ENCODE measurements around the gene ZNF649. TPM values are rescaled to one million over a fixed set of nuclear protein-coding genes. Genes with fewer than 3 reads are reported as not detected.
"Not testable (repeated sequence)": the region's sequence is repeated elsewhere in the genome, so short reads cannot be mapped to it uniquely, and the experiment has no call there.

Gene ZNF649
- total RNA-seq, 1 experiment from 2014 or later, result 3.5 TPM

GRCh38 chr19:51907981-51908380 is 3.2 kb upstream of the ZNF649 start:
- not testable (repeated sequence) for H3K27me3 ChIP-seq (replicated peaks); DNase-seq (ENCODE audit: low read depth in 1 of 2, low spot score in 2 of 2); H3K4me3 ChIP-seq

GRCh38 chr19:51906108-51906507 is 1.3 kb upstream of the ZNF649 start:
- H3K27me3 ChIP-seq (replicated peaks); H3K9me3 ChIP-seq (replicated peaks); DNase-seq (ENCODE audit: low read depth in 1 of 2, low spot score in 2 of 2); H3K4me3 ChIP-seq; H3K4me1 ChIP-seq (replicated peaks); H3K36me3 ChIP-seq; H3K27ac ChIP-seq: not testable (repeated sequence)

More at GRCh38 chr19:51907981-51908380, 3.2 kb upstream of the ZNF649 start:
- not testable (repeated sequence) for H3K4me1 ChIP-seq (replicated peaks); H3K27ac ChIP-seq; H3K36me3 ChIP-seq; H3K9me3 ChIP-seq (replicated peaks)

DNA sequence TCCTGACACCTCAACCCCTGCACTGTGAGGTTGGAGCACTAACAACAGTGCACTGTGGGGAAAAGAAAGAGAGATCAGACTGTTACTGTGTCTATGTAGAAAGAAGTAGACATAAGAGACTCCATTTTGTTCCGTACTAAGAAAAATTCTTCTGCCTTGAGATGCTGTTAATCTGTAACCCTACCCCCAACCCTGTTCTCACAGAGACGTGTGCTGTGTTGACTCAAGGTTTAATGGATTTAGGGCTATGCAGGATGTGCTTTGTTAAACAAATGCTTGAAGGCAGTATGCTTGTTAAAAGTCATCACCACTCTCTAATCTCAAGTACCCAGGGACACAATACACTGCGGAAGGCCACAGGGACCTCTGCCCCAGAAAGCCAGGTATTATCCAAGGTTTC is 822 bp upstream of the ZNF649 start:
- not testable (repeated sequence) for H3K4me3 ChIP-seq; DNase-seq (ENCODE audit: low read depth in 1 of 2, low spot score in 2 of 2); H3K4me1 ChIP-seq (replicated peaks)

DNA sequence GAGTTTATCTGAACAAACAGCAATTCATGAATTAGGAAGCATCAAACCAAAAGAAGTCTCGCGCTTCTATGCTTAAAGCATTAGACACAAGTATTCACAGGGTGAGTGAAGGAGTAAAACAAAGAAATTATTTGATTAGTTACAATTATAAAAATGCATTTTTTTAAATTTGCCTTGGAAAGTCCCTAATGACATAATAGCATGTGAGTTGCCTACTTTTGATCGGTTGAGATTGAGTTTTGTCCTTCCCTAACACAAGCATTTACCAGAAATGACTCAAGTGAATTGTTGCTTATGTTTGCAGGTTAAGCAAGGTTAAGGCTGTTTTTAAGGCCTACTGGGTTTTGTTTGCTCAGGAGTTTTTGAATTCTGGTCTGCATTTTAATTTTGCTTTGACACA is 389 bp upstream of the ZNF649 start:
- Histone ChIP-seq H3K27me3 (replicated peaks) (no peaks in the 10 kb centered on the region), H3K4me1 (replicated peaks) (no peaks in the 10 kb centered on the region), H3K36me3 (peaks cover 6% of the 10 kb centered on the region), H3K9me3 (replicated peaks) (peaks cover 8% of the 10 kb centered on the region), H3K27ac (no peak overlapping the region), H3K4me3 (no peak overlapping the region)
- DNase-seq (ENCODE audit: low read depth in 1 of 2, low spot score in 2 of 2), result no peak

More for the DNA sequence above, 822 bp upstream of the ZNF649 start:
- H3K36me3 ChIP-seq; H3K27ac ChIP-seq; H3K27me3 ChIP-seq (replicated peaks); H3K9me3 ChIP-seq (replicated peaks): not testable (repeated sequence)

DNA sequence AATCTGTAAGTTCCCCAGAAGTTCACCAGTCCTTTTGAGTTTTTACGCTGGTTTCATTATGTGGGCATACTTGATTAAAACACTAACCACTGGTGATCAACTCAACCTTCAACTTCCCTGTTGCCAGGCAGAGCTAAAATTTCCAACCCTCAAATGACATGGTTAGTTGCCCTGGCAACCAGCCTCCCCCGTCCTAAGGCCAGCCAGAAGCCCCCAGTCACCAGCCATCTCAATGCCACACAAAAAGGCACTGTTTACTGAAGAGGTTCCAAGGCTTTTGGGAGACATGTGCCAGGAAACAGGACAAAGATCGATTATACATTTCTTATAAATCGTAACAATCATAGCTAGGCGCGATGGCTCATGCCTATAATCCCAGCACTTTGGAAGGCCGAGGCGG is 1.6 kb downstream of the ZNF649 start:
- Histone ChIP-seq H3K36me3 (peaks cover 24% of the 10 kb centered on the region), H3K4me1 (replicated peaks) (no peaks in the 10 kb centered on the region), H3K27ac (no peak overlapping the region), H3K27me3 (replicated peaks) (no peaks in the 10 kb centered on the region), H3K4me3 (no peak overlapping the region), H3K9me3 (replicated peaks) (peaks cover 19% of the 10 kb centered on the region)
- no peak for DNase-seq (ENCODE audit: low read depth in 1 of 2, low spot score in 2 of 2)

DNA sequence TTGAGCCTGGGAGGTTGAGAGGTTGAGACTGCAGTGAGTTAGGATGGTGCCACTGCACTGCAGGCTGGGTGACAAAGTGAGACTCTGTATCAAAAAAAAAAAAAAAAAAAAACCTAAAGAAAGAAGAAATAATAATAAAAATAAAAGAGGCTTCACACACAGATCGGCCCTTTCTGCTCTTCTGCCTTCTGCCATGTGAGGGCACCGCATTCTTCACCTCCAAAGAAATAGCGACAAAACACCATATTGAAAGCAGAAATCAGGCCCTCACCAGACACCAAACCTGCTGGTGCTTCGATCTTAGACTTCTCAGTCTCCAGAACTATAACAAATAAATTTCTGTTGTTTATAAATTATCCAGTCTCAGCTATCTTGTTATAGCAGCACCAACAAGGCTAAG is 3.0 kb downstream of the ZNF649 start:
- Histone ChIP-seq H3K4me3 (no peak overlapping the region), H3K27me3 (replicated peaks) (no peaks in the 10 kb centered on the region), H3K27ac (no peak overlapping the region), H3K4me1 (replicated peaks) (no peaks in the 10 kb centered on the region), H3K36me3 (peaks cover 33% of the 10 kb centered on the region), H3K9me3 (replicated peaks) (peaks cover 19% of the 10 kb centered on the region)
- no peak for DNase-seq (ENCODE audit: low read depth in 1 of 2, low spot score in 2 of 2)

- Histone ChIP-seq H3K36me3 (peaks cover 70% of the 10 kb centered on the region), H3K4me3 (no peak overlapping the region), H3K27ac (no peak overlapping the region)
These were observed 13.5 kb downstream of the ZNF649 start for GRCh38 chr19:51891193-51891747.

GRCh38 chr19:51889934-51890333 is 14.9 kb downstream of the ZNF649 start:
- H3K4me1 ChIP-seq (replicated peaks), result no peaks in the 10 kb centered on the region
- H3K27me3 ChIP-seq (replicated peaks), result no peaks in the 10 kb centered on the region
- H3K4me3 ChIP-seq, result no peak overlapping the region
- H3K27ac ChIP-seq, result no peak overlapping the region
- peaks cover 40% of the 10 kb centered on the region for H3K9me3 ChIP-seq (replicated peaks)
- no peak for DNase-seq (ENCODE audit: low read depth in 1 of 2, low spot score in 2 of 2)
- peaks cover 59% of the 10 kb centered on the region for H3K36me3 ChIP-seq

More at GRCh38 chr19:51891193-51891747, 13.5 kb downstream of the ZNF649 start:
- Histone ChIP-seq H3K9me3 (replicated peaks) (peaks cover 42% of the 10 kb centered on the region), H3K27me3 (replicated peaks) (no peaks in the 10 kb centered on the region), H3K4me1 (replicated peaks) (no peaks in the 10 kb centered on the region)
- DNase-seq (ENCODE audit: low read depth in 1 of 2, low spot score in 2 of 2), result no peak

DNA sequence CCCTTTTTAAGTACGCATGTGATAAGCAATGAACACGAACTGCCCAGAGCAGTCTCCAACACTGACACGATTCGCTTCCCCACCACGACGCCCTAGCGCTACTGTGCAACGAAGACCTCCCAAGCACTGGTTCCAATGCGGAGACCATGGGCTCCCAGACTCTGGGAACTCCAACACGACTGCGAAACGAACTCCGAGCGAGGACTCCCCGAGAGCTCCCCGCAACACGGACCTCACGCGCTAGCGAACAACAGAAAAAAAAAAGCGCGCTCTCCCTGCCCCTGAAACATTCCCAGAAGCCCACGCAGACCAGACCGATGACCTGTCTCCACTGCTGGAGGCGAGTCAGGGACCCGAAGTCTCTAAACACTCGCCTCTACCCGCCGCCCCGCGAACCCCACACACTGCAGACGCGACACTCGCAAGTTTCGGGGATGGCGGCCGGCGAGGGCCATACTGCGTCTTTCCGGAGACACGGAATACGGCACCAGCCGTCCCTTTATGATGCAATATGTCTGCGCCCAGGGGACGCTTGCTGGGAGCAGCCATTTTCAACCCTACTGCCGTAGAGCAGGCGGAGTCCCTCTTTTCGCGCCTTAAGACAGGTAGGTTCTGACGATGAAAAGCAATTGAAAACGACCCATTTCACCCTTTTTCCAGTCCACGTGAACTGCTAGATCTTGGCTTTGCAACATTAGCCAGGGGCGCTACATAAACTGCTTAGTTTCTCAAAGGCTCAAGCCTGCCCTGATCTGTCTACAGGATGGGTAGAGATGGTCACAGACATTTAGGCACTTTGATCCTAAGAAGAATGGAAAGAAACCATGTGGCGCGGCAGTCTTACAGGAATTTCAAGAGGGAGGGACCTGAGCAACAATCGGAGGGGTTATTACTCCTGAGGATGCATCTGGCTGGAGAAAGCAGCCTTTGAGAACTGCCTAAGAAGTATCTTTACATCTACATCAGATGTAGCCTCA is 17.0 kb downstream of the ZNF649 start, which contains the start of gene ZNF577:
Gene ZNF577 (minus strand): TSS at position 430 of the 977 bp plus-strand sequence. CDS start 7,569 bp downstream, outside the sequence.
- peaks cover 37% of the 10 kb centered on the region for H3K9me3 ChIP-seq (replicated peaks)
- H3K4me3 ChIP-seq, result no peak within 1 kb of the TSS
- no peaks in the 10 kb centered on the region for H3K27me3 ChIP-seq (replicated peaks)
- H3K36me3 ChIP-seq, result peaks cover 40% of the 10 kb centered on the region
- no peaks in the 10 kb centered on the region for H3K4me1 ChIP-seq (replicated peaks)
- DNase-seq (ENCODE audit: low read depth in 1 of 2, low spot score in 2 of 2), result no peak
- H3K27ac ChIP-seq, result no peak within 1 kb of the TSS

DNA sequence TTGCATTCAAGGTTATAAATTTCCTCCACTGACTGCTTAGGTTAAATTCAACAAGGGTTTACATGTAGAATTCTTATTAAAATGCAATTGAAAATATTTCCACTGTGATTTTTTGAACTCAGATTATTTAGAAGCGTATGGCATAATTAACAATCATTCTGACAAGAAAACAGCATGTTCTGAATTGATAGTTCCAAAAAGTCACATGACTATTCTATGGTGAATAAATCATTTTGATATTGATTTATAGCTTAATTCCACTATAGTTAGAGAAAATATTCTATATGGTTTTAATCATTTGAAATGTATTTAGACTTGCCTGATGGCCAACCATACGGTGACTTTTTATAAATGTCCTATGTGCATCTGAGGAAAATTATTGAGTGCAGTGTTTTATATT is 20.1 kb downstream of the ZNF649 start:
- peaks cover 20% of the 10 kb centered on the region for H3K9me3 ChIP-seq (replicated peaks)
- no peak for DNase-seq (ENCODE audit: low read depth in 1 of 2, low spot score in 2 of 2)
- H3K4me1 ChIP-seq (replicated peaks), result no peaks in the 10 kb centered on the region
- no peak overlapping the region for H3K27ac ChIP-seq
- H3K36me3 ChIP-seq, result peaks cover 10% of the 10 kb centered on the region
- H3K4me3 ChIP-seq, result no peak overlapping the region
- no peaks in the 10 kb centered on the region for H3K27me3 ChIP-seq (replicated peaks)

GRCh38 chr19:51882518-51882917 is 22.3 kb downstream of the ZNF649 start:
- no peaks in the 10 kb centered on the region for H3K36me3 ChIP-seq
- DNase-seq (ENCODE audit: low read depth in 1 of 2, low spot score in 2 of 2), result no peak
- H3K27me3 ChIP-seq (replicated peaks), result no peaks in the 10 kb centered on the region
- H3K4me3 ChIP-seq, result no peak overlapping the region
- H3K27ac ChIP-seq, result no peak overlapping the region
- peaks cover 7% of the 10 kb centered on the region for H3K9me3 ChIP-seq (replicated peaks)
- no peaks in the 10 kb centered on the region for H3K4me1 ChIP-seq (replicated peaks)

- no peaks in the 10 kb centered on the region for H3K27me3 ChIP-seq (replicated peaks)
- no peaks in the 10 kb centered on the region for H3K4me1 ChIP-seq (replicated peaks)
- H3K27ac ChIP-seq, result no peak overlapping the region
- peaks cover 34% of the 10 kb centered on the region for H3K9me3 ChIP-seq (replicated peaks)
- no peaks in the 10 kb centered on the region for H3K36me3 ChIP-seq
- H3K4me3 ChIP-seq, result no peak overlapping the region
- DNase-seq (ENCODE audit: low read depth in 1 of 2, low spot score in 2 of 2), result no peak
These were observed 31.7 kb downstream of the ZNF649 start for GRCh38 chr19:51873097-51873496.

DNA sequence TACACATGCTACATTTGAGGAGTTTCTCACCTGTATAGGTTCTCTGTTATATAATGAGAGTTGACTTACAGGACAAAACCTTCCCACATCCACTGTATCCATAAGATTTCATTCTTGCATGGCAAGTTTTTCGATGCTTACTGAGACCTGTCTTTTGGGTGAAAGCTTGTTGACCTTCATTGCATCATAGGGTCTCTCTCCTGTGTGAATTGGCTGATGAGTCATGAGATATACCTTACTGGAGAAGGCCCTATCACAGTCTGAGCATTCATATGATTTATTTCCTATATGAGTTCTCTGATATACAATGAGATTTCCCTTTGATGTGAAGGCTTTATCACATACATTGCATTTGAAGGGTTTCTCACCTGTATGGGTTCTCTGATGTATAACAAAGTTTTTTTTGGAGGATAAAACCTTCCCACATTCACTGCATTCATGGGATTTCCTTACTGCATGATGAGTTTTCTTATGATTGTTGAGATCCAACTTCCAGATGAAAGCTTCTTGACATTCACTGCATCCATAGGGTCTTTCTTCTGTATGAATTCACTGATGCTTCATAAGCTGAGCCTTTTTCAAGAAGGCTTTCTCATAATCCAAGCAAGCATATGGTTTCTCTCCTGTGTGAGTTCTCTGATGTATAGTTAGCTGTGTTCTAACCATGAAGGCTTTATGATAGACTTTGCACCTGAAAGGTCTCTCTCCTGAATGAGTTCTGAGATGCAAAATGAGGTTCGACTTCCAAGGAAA is 42.8 kb downstream of the ZNF649 start:
- DNase-seq (ENCODE audit: low read depth in 1 of 2, low spot score in 2 of 2), result no peak
- Histone ChIP-seq H3K27me3 (replicated peaks) (no peaks in the 10 kb centered on the region), H3K9me3 (replicated peaks) (peaks cover 21% of the 10 kb centered on the region), H3K4me3 (no peak overlapping the region), H3K4me1 (replicated peaks) (no peaks in the 10 kb centered on the region), H3K27ac (no peak overlapping the region), H3K36me3 (no peaks in the 10 kb centered on the region)
